ENCODE results near the gene NCL.

- no peak for TF ChIP-seq CTCF (conservative IDR thresholded peaks at IDR 0.05)
- TF ChIP-seq ZFX (IDR thresholded peaks at IDR 0.05) = no peak
Observed at GRCh38 chr2:231422056-231422455, 42.2 kb downstream of the NCL start.

All from C4-2B (cell line).